Left hindlimb (tissue), 1 donor: ENCODE data around the gene IRF8.

Source experiments
- DNase-seq: peaks from one replicate; pipeline ENCODE4 v3.0.0-alpha.2; 2018

IRF8 gene

GRCh38 chr16:85961988-85962915 is 63.3 kb downstream of the IRF8 start:
- no peak for DNase-seq

GRCh38 chr16:85963753-85964285 is 64.9 kb downstream of the IRF8 start:
- peak; percentile 79 for DNase-seq

- no peak for DNase-seq
Measured at GRCh38 chr16:85965125-85965524, 66.2 kb downstream of the IRF8 start.

GRCh38 chr16:85967111-85967510 is 68.1 kb downstream of the IRF8 start:
- no peak for DNase-seq

GRCh38 chr16:85968041-85968920 is 69.3 kb downstream of the IRF8 start:
- DNase-seq, result no peak

GRCh38 chr16:85969159-85969558 is 70.2 kb downstream of the IRF8 start:
- DNase-seq, result no peak

- DNase-seq, result no peak
Measured at GRCh38 chr16:85969591-85969990, 70.6 kb downstream of the IRF8 start.

- DNase-seq, result no peak
Measured at GRCh38 chr16:85970016-85970733, 71.2 kb downstream of the IRF8 start.

- DNase-seq, result no peak
Measured at GRCh38 chr16:85970738-85971137, 71.8 kb downstream of the IRF8 start.
